ENCODE data around the gene C6orf89. TPM values are rescaled to one million over a fixed set of nuclear protein-coding genes. Genes with fewer than 3 reads are reported as not detected.
A peak's percentile ranks its signal among the peaks of the same experiment; 100 is the strongest.

C6orf89 gene
- total RNA-seq, 1 donor from 2014 or later, result 57.9 TPM

GRCh38 chr6:36893976-36894932 lies 8.5 kb downstream of the C6orf89 start:
- no peak for DNase-seq
- TF ChIP-seq CTCF (IDR thresholded peaks at IDR 0.05), result no peak
- Histone ChIP-seq H3K27me3 (no peaks in the 10 kb centered on the region), H3K4me3 (no peak overlapping the region), H3K9me3 (no peaks in the 10 kb centered on the region), H3K4me1 (no peaks in the 10 kb centered on the region), H3K27ac (no peak overlapping the region), H3K36me3 (peaks cover 31% of the 10 kb centered on the region)
- intact Hi-C loops (cut with DNase I), result no loop called here
- no peak for ATAC-seq

GRCh38 chr6:36897609-36898008 lies 11.9 kb downstream of the C6orf89 start:
- TF ChIP-seq CTCF (IDR thresholded peaks at IDR 0.05), result no peak
- Histone ChIP-seq H3K4me1 (no peaks in the 10 kb centered on the region), H3K4me3 (no peak overlapping the region), H3K36me3 (peaks cover 64% of the 10 kb centered on the region), H3K9me3 (no peaks in the 10 kb centered on the region), H3K27ac (no peak overlapping the region), H3K27me3 (no peaks in the 10 kb centered on the region)
- intact Hi-C loops (cut with DNase I), result no loop called here
- ATAC-seq (peak; percentile 48), DNase-seq (no peak)

- ATAC-seq (no peak), DNase-seq (no peak)
- intact Hi-C loops (cut with DNase I), result no loop called here
- TF ChIP-seq CTCF (IDR thresholded peaks at IDR 0.05), result no peak
- no peaks in the 10 kb centered on the region for H3K9me3 ChIP-seq
- peaks cover 77% of the 10 kb centered on the region for H3K36me3 ChIP-seq
- peaks cover 27% of the 10 kb centered on the region for H3K4me1 ChIP-seq
- H3K4me3 ChIP-seq, result no peak overlapping the region
- H3K27ac ChIP-seq, result no peak overlapping the region
- H3K27me3 ChIP-seq, result no peaks in the 10 kb centered on the region
These were observed 18.4 kb downstream of the C6orf89 start for GRCh38 chr6:36904114-36904513.

GRCh38 chr6:36904851-36905393 lies 19.2 kb downstream of the C6orf89 start:
- peaks cover 71% of the 10 kb centered on the region for H3K36me3 ChIP-seq
- DNase-seq (no peak), ATAC-seq (no peak)
- no peaks in the 10 kb centered on the region for H3K9me3 ChIP-seq
- no peak overlapping the region for H3K4me3 ChIP-seq
- no peaks in the 10 kb centered on the region for H3K27me3 ChIP-seq
- intact Hi-C loops (cut with DNase I), result no loop called here
- no peak overlapping the region for H3K27ac ChIP-seq
- no peak for TF ChIP-seq CTCF (IDR thresholded peaks at IDR 0.05)
- H3K4me1 ChIP-seq, result peaks cover 27% of the 10 kb centered on the region

GRCh38 chr6:36906539-36907325 lies 21.0 kb downstream of the C6orf89 start:
- Histone ChIP-seq H3K36me3 (peaks cover 70% of the 10 kb centered on the region), H3K27ac (peak overlapping the region; percentile 4), H3K9me3 (no peaks in the 10 kb centered on the region), H3K27me3 (no peaks in the 10 kb centered on the region), H3K4me3 (no peak overlapping the region), H3K4me1 (peaks cover 32% of the 10 kb centered on the region)
- DNase-seq, result peak; percentile 83
- TF ChIP-seq CTCF (IDR thresholded peaks at IDR 0.05), result no peak
- peak; percentile 93 for ATAC-seq
- intact Hi-C loops (cut with DNase I), result no loop called here

Data from upper lobe of right lung (tissue), 1 donor.